C4-2B (cell line): ENCODE measurements around the gene IFNG-AS1.

Experiments used
- ZFX ChIP-seq: fragments of 450-650 bp; IDR thresholded peaks from 2 replicates; pipeline ENCODE4 v1.6.1; 2017
- TF ChIP-seq, protein P1 (sequence below): fragments of 450-650 bp; conservative IDR thresholded peaks from 2 replicates; pipeline ENCODE4 v1.5.1; 2017; ENCODE audit warnings: mild to moderate bottlenecking

DNA sequence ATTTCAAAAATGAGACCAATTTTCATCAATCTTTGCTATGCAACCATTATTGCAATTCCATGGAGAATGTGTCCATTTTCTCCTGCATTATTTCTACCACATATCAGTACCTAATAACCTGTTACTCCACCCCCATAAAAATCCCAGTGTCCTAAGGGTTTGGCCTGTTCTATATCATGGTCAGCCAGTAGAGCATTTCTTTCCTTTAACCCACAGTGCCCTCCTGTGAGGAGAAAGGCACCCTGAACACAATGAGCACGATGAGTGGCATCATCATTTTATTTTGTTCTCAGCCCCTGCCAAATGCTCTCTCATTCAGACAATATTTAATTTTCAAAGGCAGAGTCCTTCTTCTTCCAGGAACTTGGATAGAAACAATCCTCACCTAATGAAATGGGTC lies 11.6 kb upstream of the IFNG-AS1 start:
- TF ChIP-seq, protein P1, sequence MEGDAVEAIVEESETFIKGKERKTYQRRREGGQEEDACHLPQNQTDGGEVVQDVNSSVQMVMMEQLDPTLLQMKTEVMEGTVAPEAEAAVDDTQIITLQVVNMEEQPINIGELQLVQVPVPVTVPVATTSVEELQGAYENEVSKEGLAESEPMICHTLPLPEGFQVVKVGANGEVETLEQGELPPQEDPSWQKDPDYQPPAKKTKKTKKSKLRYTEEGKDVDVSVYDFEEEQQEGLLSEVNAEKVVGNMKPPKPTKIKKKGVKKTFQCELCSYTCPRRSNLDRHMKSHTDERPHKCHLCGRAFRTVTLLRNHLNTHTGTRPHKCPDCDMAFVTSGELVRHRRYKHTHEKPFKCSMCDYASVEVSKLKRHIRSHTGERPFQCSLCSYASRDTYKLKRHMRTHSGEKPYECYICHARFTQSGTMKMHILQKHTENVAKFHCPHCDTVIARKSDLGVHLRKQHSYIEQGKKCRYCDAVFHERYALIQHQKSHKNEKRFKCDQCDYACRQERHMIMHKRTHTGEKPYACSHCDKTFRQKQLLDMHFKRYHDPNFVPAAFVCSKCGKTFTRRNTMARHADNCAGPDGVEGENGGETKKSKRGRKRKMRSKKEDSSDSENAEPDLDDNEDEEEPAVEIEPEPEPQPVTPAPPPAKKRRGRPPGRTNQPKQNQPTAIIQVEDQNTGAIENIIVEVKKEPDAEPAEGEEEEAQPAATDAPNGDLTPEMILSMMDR: no peak
- no peak for TF ChIP-seq ZFX
